Activated CD8-positive, alpha-beta memory T cell treated with anti-CD3 and anti-CD28 coated beads for 48 hours (primary cell): ENCODE data around the gene SHKBP1.
"Not testable (repeated sequence)": the region's sequence is repeated elsewhere in the genome, so short reads cannot be mapped to it uniquely, and the experiment has no call there.

Source experiments
- DNase-seq, 3 experiments: peaks; one replicate each; pipeline ENCODE4 v3.0.0-alpha.2; 2020; ENCODE audit warnings: low read depth in 2 of 3, low spot score in 2 of 3

The SHKBP1 gene

GRCh38 chr19:40553885-40554857 lies 22.5 kb upstream of the SHKBP1 start:
- no peak for DNase-seq

- no peak for DNase-seq
Measured at GRCh38 chr19:40555978-40556689, 20.5 kb upstream of the SHKBP1 start.

GRCh38 chr19:40556953-40557530 lies 19.6 kb upstream of the SHKBP1 start:
- DNase-seq, result no peak

GRCh38 chr19:40559394-40559793 lies 17.3 kb upstream of the SHKBP1 start:
- no peak for DNase-seq

GRCh38 chr19:40560092-40560507 lies 16.6 kb upstream of the SHKBP1 start:
- DNase-seq, result no peak

GRCh38 chr19:40561947-40562346 lies 14.7 kb upstream of the SHKBP1 start:
- no peak for DNase-seq

GRCh38 chr19:40564535-40564934 lies 12.1 kb upstream of the SHKBP1 start:
- not testable (repeated sequence) for DNase-seq

- no peak for DNase-seq
Measured at GRCh38 chr19:40565355-40565754, 11.3 kb upstream of the SHKBP1 start.

GRCh38 chr19:40565910-40566495 lies 10.7 kb upstream of the SHKBP1 start:
- DNase-seq, result no peak

GRCh38 chr19:40567040-40567749 lies 9.5 kb upstream of the SHKBP1 start:
- DNase-seq, result no peak

GRCh38 chr19:40567750-40568494 lies 8.8 kb upstream of the SHKBP1 start:
- DNase-seq, result no peak

- DNase-seq, result peak; percentile 73 to 95 (median 83)
Measured at GRCh38 chr19:40570313-40571004, 6.2 kb upstream of the SHKBP1 start.

- DNase-seq, result no peak
Measured at GRCh38 chr19:40571005-40571318, 5.7 kb upstream of the SHKBP1 start.

- no peak for DNase-seq
Measured at GRCh38 chr19:40571831-40572495, 4.7 kb upstream of the SHKBP1 start.

- no peak for DNase-seq
Measured at GRCh38 chr19:40575326-40575725, 1.3 kb upstream of the SHKBP1 start.

- DNase-seq, result no peak
Measured at GRCh38 chr19:40576151-40576584, 505 bp upstream of the SHKBP1 start.

- DNase-seq, result no peak
Measured at GRCh38 chr19:40578442-40578908, 1.8 kb downstream of the SHKBP1 start.

- no peak for DNase-seq
Measured at GRCh38 chr19:40580619-40581018, 3.9 kb downstream of the SHKBP1 start.

- DNase-seq, result no peak
Measured at GRCh38 chr19:40581531-40581930, 4.9 kb downstream of the SHKBP1 start.
